HepG2 (cell line): ENCODE measurements around the gene ATP6V0E1. TPM values are rescaled to one million over a fixed set of nuclear protein-coding genes. Genes with fewer than 3 reads are reported as not detected.

Experiments
- ATF7 ChIP-seq, 2 experiments: fragments of 450-650 bp in 1 of 2; sonication (generic) in 1 of 2; formaldehyde crosslinking in 1 of 2; IDR thresholded peaks; 2 replicates each; pipeline versions ENCODE4 v1.4.0 to v1.6.1; 2016 to 2020; ENCODE audit warnings: antibody characterized with exemption in 1 of 2, mild to moderate bottlenecking in 1 of 2, missing genetic modification reagents in 1 of 2
- FIP1L1 ChIP-seq: fragments of 200-400 bp; formaldehyde crosslinking; IDR thresholded peaks from 2 replicates; pipeline ENCODE4 v1.6.1; 2018; ENCODE audit warnings: low read depth, mild to moderate bottlenecking, low read length, moderate library complexity, borderline replicate concordance; ENCODE audit not compliant: insufficient read depth
- MTF1 ChIP-seq: sonication (generic); formaldehyde crosslinking; IDR thresholded peaks from 2 replicates; pipeline ENCODE4 v1.5.0; 2020; ENCODE audit warnings: missing genetic modification reagents
- MZF1 ChIP-seq: sonication (generic); formaldehyde crosslinking; IDR thresholded peaks from 2 replicates; pipeline ENCODE4 v1.8.1; 2023; ENCODE audit warnings: mild to moderate bottlenecking, missing genetic modification reagents, borderline replicate concordance
- NAIF1 ChIP-seq: sonication (generic); formaldehyde crosslinking; IDR thresholded peaks from 2 replicates; pipeline ENCODE4 v1.5.0; 2020; ENCODE audit warnings: mild to moderate bottlenecking, missing genetic modification reagents, borderline replicate concordance
- SMC3 ChIP-seq: IDR thresholded peaks from 2 replicates; pipeline ENCODE4 v1.6.1; 2011; ENCODE audit warnings: low read length, improper control_type of control experiment
- SOX13 ChIP-seq, 3 experiments: fragments of 450-650 bp in 1 of 3; sonication (generic) in 1 of 3; formaldehyde crosslinking in 1 of 3; IDR thresholded peaks in 2 of 3; conservative IDR thresholded peaks in 1 of 3; 2 replicates each; pipeline versions ENCODE4 v1.5.0 to v1.6.1; 2016 to 2020; ENCODE audit warnings: antibody characterized with exemption in 1 of 3, mild to moderate bottlenecking in 1 of 3, missing compliant biosample characterization in 1 of 3, missing genetic modification reagents in 1 of 3, moderate library complexity in 1 of 3
- SRSF9 ChIP-seq: fragments of 200-400 bp; formaldehyde crosslinking; IDR thresholded peaks from 2 replicates; pipeline ENCODE4 v1.6.1; 2018; ENCODE audit warnings: borderline replicate concordance, mild to moderate bottlenecking, low read depth, low read length; ENCODE audit not compliant: insufficient read depth, poor library complexity, severe bottlenecking
- ZNF282 ChIP-seq: fragments of 450-650 bp; IDR thresholded peaks from 2 replicates; pipeline ENCODE4 v1.6.1; 2018; ENCODE audit not compliant: partially characterized antibody
- ZNF34 ChIP-seq: sonication (generic); formaldehyde crosslinking; IDR thresholded peaks from 2 replicates; pipeline ENCODE4 v1.4.0; 2020; ENCODE audit warnings: mild to moderate bottlenecking, missing genetic modification reagents, borderline replicate concordance
- ZNF619 ChIP-seq: sonication (generic); formaldehyde crosslinking; IDR thresholded peaks from 2 replicates; pipeline ENCODE4 v1.4.0; 2020; ENCODE audit warnings: mild to moderate bottlenecking, missing genetic modification reagents
- ZNF672 ChIP-seq: sonication (generic); formaldehyde crosslinking; IDR thresholded peaks from 2 replicates; pipeline ENCODE4 v1.8.1; 2022; ENCODE audit warnings: missing genetic modification reagents
- ZNF678 ChIP-seq: sonication (generic); formaldehyde crosslinking; IDR thresholded peaks from 2 replicates; pipeline ENCODE4 v1.4.0; 2020; ENCODE audit warnings: mild to moderate bottlenecking, missing genetic modification reagents
- ZNF747 ChIP-seq: sonication (generic); formaldehyde crosslinking; IDR thresholded peaks from 2 replicates; pipeline ENCODE4 v1.8.1; 2023; ENCODE audit warnings: missing genetic modification reagents, mild to moderate bottlenecking, borderline replicate concordance
- polyA plus RNA-seq, 8 experiments: library from polyadenylated mRNA; depleted of rRNA in 3 of 8; stranded (reverse) in 7 of 8; unstranded in 1 of 8; fragments of >200 nt; fragmentation: Illumina TruSeq in 4 of 8; extraction: Trizol in 4 of 8; gene quantifications; 2 replicates each; pipeline versions ENCODE4 v1.2.1 to v1.2.3, GENCODE V29; 2011 to 2016; ENCODE audit warnings: low read depth in 4 of 8, missing spikeins in 1 of 8, mixed read lengths in 1 of 8; ENCODE audit not compliant: insufficient read depth in 1 of 8
- total RNA-seq, 5 experiments: library from RNA; depleted of rRNA; stranded (reverse); fragments of >200 nt; fragmentation: Illumina TruSeq; extraction: Trizol; gene quantifications; 2 replicates each; pipeline ENCODE4 v1.2.3, GENCODE V29; 2016; ENCODE audit warnings: low read depth in 1 of 5
- TF ChIP-seq, protein P1 (sequence below): sonication (generic); formaldehyde crosslinking; conservative IDR thresholded peaks from 2 replicates; pipeline ENCODE4 v1.4.0; 2020; ENCODE audit warnings: missing genetic modification reagents
- TF ChIP-seq, protein P2 (sequence below), 2 experiments: fragments of 450-650 bp in 1 of 2; sonication (generic) in 1 of 2; formaldehyde crosslinking in 1 of 2; IDR thresholded peaks; 2 replicates each; pipeline versions ENCODE4 v1.6.1 to v1.8.0; 2016 to 2022; ENCODE audit warnings: antibody characterized with exemption in 1 of 2, mild to moderate bottlenecking in 1 of 2, missing genetic modification reagents in 1 of 2

Gene ATP6V0E1
- total and polyA plus RNA-seq, 2 of the 13 experiments (the other 11 are each of a cell fraction or from before 2014, with no cell fraction given), result 143 to 215 TPM

DNA sequence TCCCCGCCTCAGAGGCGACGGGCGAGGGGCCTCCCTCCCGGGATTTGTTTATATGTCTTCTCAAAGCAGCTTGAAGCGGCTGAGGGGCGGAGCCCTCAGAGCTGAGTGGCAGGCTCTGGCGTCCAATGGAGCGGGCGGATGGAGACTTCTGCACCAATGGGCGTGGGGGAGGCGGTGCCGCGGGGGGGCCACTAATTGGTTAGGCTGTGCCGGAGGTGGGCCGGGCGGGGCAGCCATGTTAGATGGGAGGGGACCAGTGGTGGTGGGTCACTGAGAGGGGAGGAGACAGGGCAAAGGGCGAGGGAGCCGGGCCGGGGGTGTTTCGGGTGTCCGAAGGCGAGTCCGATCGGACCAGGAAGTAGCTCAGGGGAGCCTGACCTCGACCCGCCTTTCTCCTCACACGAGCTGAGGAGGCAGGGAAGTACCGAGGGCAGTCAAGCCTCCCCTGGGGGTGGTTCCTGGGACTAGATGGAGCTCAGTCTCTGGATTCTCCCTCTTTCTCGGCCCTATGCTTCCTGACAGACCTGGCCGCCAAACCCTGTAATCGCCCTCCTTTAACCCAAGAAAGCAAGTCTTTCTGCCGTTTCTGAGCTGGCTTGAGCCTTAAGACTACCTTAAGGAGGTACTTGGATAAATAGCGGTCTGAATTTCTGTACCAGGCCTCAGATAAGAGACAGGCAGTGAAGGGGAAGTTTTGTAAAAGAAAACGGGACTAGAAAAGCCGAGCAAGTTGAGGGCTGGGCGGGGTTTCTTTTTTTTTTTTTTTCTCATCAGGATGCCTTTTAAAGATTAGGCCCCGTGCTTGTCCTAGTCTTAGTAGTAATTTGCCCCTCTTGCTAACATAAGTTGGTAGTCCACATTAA, 73.7 kb downstream of the ATP6V0E1 start (continued):
- TF ChIP-seq, protein P1, sequence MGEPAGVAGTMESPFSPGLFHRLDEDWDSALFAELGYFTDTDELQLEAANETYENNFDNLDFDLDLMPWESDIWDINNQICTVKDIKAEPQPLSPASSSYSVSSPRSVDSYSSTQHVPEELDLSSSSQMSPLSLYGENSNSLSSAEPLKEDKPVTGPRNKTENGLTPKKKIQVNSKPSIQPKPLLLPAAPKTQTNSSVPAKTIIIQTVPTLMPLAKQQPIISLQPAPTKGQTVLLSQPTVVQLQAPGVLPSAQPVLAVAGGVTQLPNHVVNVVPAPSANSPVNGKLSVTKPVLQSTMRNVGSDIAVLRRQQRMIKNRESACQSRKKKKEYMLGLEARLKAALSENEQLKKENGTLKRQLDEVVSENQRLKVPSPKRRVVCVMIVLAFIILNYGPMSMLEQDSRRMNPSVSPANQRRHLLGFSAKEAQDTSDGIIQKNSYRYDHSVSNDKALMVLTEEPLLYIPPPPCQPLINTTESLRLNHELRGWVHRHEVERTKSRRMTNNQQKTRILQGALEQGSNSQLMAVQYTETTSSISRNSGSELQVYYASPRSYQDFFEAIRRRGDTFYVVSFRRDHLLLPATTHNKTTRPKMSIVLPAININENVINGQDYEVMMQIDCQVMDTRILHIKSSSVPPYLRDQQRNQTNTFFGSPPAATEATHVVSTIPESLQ (CRISPR knock-in tag), result peak; percentile 55; the same call in 1 of the 2 replicates
- TF ChIP-seq FIP1L1, result no peak
- no peak for TF ChIP-seq MTF1 (CRISPR knock-in tag)
- no peak for TF ChIP-seq SRSF9
- peak; percentile 94 for TF ChIP-seq SOX13 (IDR thresholded peaks at IDR 0.05)
- TF ChIP-seq SOX13 (CRISPR knock-in tag; conservative IDR thresholded peaks at IDR 0.05 in 1 of 2, IDR thresholded peaks at IDR 0.05 in 1 of 2), result no peak
- TF ChIP-seq SMC3, result no peak; the same call in 1 of the 2 replicates
- no peak for TF ChIP-seq ZNF672
- no peak for TF ChIP-seq ATF7 (IDR thresholded peaks at IDR 0.05)
- no peak for TF ChIP-seq ATF7 (CRISPR knock-in tag; IDR thresholded peaks at IDR 0.05)
- TF ChIP-seq, protein P2, sequence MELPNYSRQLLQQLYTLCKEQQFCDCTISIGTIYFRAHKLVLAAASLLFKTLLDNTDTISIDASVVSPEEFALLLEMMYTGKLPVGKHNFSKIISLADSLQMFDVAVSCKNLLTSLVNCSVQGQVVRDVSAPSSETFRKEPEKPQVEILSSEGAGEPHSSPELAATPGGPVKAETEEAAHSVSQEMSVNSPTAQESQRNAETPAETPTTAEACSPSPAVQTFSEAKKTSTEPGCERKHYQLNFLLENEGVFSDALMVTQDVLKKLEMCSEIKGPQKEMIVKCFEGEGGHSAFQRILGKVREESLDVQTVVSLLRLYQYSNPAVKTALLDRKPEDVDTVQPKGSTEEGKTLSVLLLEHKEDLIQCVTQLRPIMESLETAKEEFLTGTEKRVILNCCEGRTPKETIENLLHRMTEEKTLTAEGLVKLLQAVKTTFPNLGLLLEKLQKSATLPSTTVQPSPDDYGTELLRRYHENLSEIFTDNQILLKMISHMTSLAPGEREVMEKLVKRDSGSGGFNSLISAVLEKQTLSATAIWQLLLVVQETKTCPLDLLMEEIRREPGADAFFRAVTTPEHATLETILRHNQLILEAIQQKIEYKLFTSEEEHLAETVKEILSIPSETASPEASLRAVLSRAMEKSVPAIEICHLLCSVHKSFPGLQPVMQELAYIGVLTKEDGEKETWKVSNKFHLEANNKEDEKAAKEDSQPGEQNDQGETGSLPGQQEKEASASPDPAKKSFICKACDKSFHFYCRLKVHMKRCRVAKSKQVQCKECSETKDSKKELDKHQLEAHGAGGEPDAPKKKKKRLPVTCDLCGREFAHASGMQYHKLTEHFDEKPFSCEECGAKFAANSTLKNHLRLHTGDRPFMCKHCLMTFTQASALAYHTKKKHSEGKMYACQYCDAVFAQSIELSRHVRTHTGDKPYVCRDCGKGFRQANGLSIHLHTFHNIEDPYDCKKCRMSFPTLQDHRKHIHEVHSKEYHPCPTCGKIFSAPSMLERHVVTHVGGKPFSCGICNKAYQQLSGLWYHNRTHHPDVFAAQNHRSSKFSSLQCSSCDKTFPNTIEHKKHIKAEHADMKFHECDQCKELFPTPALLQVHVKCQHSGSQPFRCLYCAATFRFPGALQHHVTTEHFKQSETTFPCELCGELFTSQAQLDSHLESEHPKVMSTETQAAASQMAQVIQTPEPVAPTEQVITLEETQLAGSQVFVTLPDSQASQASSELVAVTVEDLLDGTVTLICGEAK (IDR thresholded peaks at IDR 0.05), result no peak
- TF ChIP-seq, protein P2 (CRISPR knock-in tag; IDR thresholded peaks at IDR 0.05), result no peak; the same call in 1 of the 2 replicates
- no peak for TF ChIP-seq ZNF678 (CRISPR knock-in tag)
- no peak for TF ChIP-seq ZNF619 (CRISPR knock-in tag)
- peak; percentile 58; the same call in 1 of the 2 replicates for TF ChIP-seq ZNF747 (CRISPR knock-in tag)
- no peak for TF ChIP-seq ZNF34 (CRISPR knock-in tag)
- TF ChIP-seq ZNF282, result no peak
- TF ChIP-seq NAIF1, result no peak
- TF ChIP-seq MZF1 (CRISPR knock-in tag), result no peak
